Measurements from ENCODE around the gene STAT1.

STAT1 gene

DNA sequence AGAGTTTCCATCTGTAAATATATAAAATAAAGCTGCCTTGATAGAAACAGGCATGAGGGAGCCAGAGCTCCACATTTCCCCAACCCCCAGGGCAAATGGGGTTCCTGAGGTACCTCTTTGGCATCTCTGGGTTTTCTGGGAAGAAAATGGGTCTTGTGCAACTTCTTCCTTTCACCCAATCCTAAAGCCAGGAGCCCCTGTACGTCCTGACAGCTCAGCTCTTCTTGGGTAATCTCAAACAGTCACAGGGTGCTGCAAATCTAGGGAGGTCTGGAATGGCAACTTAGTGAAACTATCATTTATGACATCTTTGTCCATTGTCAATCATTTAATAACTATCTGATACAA lies 36.6 kb upstream of the STAT1 start (continued):
- no peak for TF ChIP-seq ZFHX2 (tag by site-specific recombination; conservative IDR thresholded peaks at IDR 0.05)
- TF ChIP-seq BCL11B (tag by site-specific recombination; IDR thresholded peaks at IDR 0.05; ENCODE audit: low read depth): no peak
- TF ChIP-seq ZNF311 (tag by site-specific recombination; IDR thresholded peaks at IDR 0.05; ENCODE audit: borderline replicate concordance): no peak
- TF ChIP-seq GLIS1 (tag by site-specific recombination; IDR thresholded peaks at IDR 0.05): no peak
- no peak for TF ChIP-seq ZNF791 (tag by site-specific recombination; IDR thresholded peaks at IDR 0.05)

DNA sequence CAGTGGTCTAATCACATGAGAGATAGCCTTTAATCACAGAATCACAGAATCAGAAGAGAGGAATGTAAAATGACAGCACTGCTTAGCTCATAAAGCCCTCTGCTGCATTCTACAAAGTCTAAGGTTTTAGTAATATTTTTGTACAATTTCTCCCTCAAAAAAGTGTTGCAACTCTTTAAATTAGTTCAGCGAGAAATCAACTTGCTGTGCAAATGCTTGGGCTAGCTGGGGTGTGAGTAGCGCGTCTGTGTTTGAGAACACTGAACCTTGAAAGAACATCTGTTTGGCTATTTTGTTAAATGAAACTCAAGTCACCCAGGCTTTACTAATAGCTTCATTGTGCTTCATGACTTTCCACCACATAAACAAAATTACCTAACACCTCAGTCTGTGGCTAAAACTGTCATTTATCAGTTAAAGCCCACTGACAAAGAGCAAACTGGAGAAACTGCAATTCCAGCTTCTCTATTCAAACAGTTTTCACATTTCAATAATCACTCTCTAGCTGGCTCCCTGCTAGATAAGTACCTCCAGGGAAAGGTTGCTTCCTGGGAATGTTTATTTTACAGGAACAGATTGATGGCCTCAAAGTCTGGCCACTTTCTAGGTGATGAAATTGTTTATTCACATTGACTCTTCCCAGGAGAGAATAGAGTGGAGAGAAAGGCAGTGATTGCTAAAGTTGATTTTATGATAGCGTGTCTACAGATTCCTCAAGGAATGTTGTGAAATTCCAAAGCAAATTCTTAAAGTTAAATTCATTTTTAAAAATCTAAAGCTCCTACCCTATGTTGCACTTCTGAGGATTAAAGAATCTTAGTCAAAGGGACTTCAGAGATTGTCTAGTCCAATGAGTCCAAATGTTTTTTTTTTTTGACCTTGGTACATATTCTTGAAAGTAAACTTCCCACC lies 36.0 kb upstream of the STAT1 start:
- POLR2A ChIA-PET: interaction anchor here (1.4 to 1.5 kb wide), 2 partner anchors 8 to 30 kb away, joined by 4 read pairs; no protein-coding TSS in a partner anchor
- H3K4me3 ChIP-seq (ENCODE audit: low read depth, low read length): no peak overlapping the region
- no peaks in the 10 kb centered on the region for H3K9me3 ChIP-seq (ENCODE audit: control insufficient read depth, insufficient read depth, low read depth, low read length)
- H3K36me3 ChIP-seq (ENCODE audit: control insufficient read depth in 2 of 2, insufficient read depth in 1 of 2, low read length in 2 of 2): no peaks in the 10 kb centered on the region
- no peaks in the 10 kb centered on the region; the same call in 1 of the 2 replicates for H3K4me1 ChIP-seq (ENCODE audit: control insufficient read depth, insufficient read depth, low read length)
- TF ChIP-seq ZNF132 (tag by site-specific recombination; IDR thresholded peaks at IDR 0.05; ENCODE audit: borderline replicate concordance) (no peak), TCF7L2 (IDR thresholded peaks at IDR 0.05; ENCODE audit: borderline replicate concordance, low read depth, low read length) (0 out of 2 replicates have a peak, but pooled peaks have one; percentile 32), ZIC2 (tag by site-specific recombination; IDR thresholded peaks at IDR 0.05) (peak; percentile 31), ZBTB1 (tag by site-specific recombination; IDR thresholded peaks at IDR 0.05) (no peak), GFI1B (tag by site-specific recombination; IDR thresholded peaks at IDR 0.05) (peak; percentile 41; the same call in 1 of the 2 replicates), ZNF138 (tag by site-specific recombination; IDR thresholded peaks at IDR 0.05; ENCODE audit: borderline replicate concordance) (no peak), ZNF404 (tag by site-specific recombination; IDR thresholded peaks at IDR 0.05) (no peak), FEZF1 (tag by site-specific recombination; IDR thresholded peaks at IDR 0.05) (peak; percentile 57), TRIM28 (IDR thresholded peaks at IDR 0.05; ENCODE audit: borderline replicate concordance, low read length) (0 out of 2 replicates have a peak, but pooled peaks have one; percentile 43), ZNF394 (tag by site-specific recombination; IDR thresholded peaks at IDR 0.05; ENCODE audit: borderline replicate concordance) (peak; percentile 24; the same call in 1 of the 2 replicates), WT1 (tag by site-specific recombination; IDR thresholded peaks at IDR 0.05) (no peak)
- TF ChIP-seq, protein P1, sequence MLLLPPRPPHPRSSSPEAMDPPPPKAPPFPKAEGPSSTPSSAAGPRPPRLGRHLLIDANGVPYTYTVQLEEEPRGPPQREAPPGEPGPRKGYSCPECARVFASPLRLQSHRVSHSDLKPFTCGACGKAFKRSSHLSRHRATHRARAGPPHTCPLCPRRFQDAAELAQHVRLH (tag by site-specific recombination; IDR thresholded peaks at IDR 0.05): no peak
- TF ChIP-seq, protein P2, sequence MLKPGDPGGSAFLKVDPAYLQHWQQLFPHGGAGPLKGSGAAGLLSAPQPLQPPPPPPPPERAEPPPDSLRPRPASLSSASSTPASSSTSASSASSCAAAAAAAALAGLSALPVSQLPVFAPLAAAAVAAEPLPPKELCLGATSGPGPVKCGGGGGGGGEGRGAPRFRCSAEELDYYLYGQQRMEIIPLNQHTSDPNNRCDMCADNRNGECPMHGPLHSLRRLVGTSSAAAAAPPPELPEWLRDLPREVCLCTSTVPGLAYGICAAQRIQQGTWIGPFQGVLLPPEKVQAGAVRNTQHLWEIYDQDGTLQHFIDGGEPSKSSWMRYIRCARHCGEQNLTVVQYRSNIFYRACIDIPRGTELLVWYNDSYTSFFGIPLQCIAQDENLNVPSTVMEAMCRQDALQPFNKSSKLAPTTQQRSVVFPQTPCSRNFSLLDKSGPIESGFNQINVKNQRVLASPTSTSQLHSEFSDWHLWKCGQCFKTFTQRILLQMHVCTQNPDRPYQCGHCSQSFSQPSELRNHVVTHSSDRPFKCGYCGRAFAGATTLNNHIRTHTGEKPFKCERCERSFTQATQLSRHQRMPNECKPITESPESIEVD (tag by site-specific recombination; IDR thresholded peaks at IDR 0.05): peak; percentile 62
- TF ChIP-seq, protein P3, sequence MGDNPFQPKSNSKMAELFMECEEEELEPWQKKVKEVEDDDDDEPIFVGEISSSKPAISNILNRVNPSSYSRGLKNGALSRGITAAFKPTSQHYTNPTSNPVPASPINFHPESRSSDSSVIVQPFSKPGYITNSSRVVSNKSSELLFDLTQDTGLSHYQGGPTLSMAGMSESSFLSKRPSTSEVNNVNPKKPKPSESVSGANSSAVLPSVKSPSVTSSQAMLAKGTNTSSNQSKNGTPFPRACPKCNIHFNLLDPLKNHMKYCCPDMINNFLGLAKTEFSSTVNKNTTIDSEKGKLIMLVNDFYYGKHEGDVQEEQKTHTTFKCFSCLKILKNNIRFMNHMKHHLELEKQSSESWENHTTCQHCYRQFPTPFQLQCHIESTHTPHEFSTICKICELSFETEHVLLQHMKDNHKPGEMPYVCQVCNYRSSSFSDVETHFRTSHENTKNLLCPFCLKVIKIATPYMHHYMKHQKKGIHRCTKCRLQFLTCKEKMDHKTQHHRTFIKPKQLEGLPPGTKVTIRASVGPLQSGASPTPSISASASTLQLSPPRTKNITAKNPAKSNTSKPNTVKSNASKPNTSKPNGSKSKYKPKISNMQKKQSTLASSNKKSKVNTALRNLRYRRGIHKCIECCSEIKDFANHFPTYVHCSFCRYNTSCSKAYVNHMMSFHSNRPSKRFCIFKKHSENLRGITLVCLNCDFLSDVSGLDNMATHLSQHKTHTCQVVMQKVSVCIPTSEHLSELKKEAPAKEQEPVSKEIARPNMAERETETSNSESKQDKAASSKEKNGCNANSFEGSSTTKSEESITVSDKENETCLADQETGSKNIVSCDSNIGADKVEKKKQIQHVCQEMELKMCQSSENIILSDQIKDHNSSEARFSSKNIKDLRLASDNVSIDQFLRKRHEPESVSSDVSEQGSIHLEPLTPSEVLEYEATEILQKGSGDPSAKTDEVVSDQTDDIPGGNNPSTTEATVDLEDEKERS (tag by site-specific recombination; IDR thresholded peaks at IDR 0.05): no peak
- CTCF ChIA-PET: interaction anchor here (0.6 to 8.2 kb wide), 13 partner anchors 8 to 752 kb away, joined by 3 to 146 read pairs (median 6); no protein-coding TSS in a partner anchor
- H3K27ac ChIP-seq (ENCODE audit: extremely low read depth, low read depth, low read length): no peak overlapping the region

Measured in HEK293 (cell line).